Stomach (tissue), 4 donors: ENCODE measurements around the gene CPN2.

ENCODE experiments used
- EP300 ChIP-seq: sonication (generic); formaldehyde crosslinking; IDR thresholded peaks from one replicate; pipeline ENCODE4 v1.6.1; 2017; ENCODE audit warnings: antibody characterized with exemption
- POLR2AphosphoS5 ChIP-seq, 3 donors: sonication (generic); formaldehyde crosslinking; IDR thresholded peaks; one replicate each; pipeline ENCODE4 v1.6.1; 2016; ENCODE audit warnings: antibody characterized with exemption in 3 of 3
- TF ChIP-seq, protein P1 (sequence below), 7 experiments: fragments of 450-650 bp in 4 of 7; fragments of 200-600 bp in 3 of 7; sonication (generic) in 3 of 7; IDR thresholded peaks; one replicate each; pipeline ENCODE4 v1.5.1; 2016 to 2019; ENCODE audit warnings: antibody characterized with exemption in 7 of 7, control low read depth in 2 of 7, mild to moderate bottlenecking in 1 of 7

DNA sequence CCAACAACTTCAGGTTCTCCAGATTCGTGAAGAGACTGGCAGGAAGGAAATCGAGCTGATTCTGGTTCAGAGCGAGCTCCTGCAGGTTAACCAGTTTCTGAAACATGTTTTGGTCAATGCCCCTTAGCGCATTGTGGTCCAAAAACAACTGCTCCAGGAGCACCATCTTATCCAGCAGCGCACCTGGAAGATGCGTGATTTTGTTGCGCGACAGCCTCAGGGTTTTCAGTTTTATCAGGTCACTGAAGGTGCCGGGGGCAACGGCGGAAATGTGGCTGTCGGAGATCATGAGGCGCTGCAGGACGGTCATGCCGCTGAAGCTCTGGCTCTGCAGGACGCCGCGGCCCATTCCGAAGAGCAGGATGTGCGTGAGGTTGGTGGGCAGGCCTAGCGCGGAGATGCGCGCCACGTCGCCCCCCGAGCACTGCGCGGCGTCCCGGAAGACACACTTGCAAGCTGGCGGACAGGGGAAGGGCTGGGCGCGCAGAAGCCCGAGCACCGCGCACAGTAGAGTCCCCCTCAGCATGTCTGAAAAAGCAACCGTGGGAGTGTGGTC, 46.7 kb upstream of the CPN2 start:
- TF ChIP-seq, protein P1, sequence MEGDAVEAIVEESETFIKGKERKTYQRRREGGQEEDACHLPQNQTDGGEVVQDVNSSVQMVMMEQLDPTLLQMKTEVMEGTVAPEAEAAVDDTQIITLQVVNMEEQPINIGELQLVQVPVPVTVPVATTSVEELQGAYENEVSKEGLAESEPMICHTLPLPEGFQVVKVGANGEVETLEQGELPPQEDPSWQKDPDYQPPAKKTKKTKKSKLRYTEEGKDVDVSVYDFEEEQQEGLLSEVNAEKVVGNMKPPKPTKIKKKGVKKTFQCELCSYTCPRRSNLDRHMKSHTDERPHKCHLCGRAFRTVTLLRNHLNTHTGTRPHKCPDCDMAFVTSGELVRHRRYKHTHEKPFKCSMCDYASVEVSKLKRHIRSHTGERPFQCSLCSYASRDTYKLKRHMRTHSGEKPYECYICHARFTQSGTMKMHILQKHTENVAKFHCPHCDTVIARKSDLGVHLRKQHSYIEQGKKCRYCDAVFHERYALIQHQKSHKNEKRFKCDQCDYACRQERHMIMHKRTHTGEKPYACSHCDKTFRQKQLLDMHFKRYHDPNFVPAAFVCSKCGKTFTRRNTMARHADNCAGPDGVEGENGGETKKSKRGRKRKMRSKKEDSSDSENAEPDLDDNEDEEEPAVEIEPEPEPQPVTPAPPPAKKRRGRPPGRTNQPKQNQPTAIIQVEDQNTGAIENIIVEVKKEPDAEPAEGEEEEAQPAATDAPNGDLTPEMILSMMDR (IDR thresholded peaks at IDR 0.05), result no peak
- TF ChIP-seq POLR2AphosphoS5 (IDR thresholded peaks at IDR 0.05), result no peak
- no peak for TF ChIP-seq EP300
